D341Med (cell line): ENCODE measurements around the gene LGALS9C.
"Not testable (repeated sequence)": the region's sequence is repeated elsewhere in the genome, so short reads cannot be mapped to it uniquely, and the experiment has no call there.

ENCODE experiments used
- DNase-seq: peaks from one replicate; pipeline ENCODE4 v3.0.0; 2012; ENCODE audit warnings: low spot score

The LGALS9C gene

DNA sequence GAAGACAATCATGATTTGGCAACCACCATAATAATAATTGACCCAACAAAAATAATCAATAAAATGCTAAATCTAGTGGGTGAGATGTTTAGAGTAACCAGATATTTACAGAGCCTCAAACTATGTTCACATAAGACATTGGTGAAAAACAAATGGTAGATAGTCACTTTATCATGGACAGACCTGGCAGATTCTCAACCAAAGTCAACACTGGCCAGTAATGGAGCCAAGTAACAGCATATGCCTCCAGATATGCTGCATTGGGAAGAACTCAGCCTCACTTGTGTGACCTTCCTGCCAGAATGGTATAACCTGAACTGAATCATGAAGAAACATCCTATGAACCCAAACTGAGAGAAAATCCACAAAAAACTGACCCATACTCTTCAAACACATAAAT, 53.8 kb downstream of the LGALS9C start:
- DNase-seq, result not testable (repeated sequence)

DNA sequence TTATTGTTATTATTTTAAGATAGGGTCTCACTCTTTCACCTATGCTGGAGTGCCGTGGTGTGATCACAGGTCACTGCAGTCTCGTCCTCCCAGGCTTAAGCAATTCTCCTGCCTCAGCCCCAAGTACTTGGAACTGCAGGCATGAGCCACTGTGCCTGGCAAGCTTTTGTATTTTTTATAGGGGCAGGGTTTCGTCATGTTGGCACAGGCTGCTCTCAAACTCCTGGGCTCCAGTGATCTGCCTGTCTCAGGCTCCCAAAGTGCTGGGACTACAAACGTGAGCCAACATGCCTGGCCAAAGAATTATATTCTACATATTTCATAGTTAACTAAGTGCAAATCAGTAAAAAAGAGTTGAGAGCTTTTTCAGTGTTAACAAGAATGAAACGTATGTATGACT, 65.6 kb downstream of the LGALS9C start:
- DNase-seq, result not testable (repeated sequence)

DNA sequence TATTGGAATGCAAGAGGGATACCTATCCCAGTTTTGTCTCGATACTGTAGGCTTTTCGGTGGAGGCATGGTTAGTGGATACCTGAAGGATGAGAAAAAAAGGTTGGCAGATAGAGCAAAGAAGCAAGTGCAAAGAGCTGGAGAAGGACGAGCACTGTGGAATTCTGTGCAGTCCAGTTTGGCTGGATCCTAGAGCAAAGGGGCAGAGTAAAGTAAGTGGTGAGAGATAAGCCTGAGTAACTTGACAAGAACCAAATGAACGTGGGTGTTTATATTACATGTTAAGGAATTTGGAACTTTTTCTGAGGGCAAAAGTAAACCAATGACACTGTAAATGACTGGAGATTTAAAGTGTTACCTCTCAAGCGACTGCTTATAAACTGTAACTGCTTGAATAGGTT, 66.3 kb downstream of the LGALS9C start:
- DNase-seq, result not testable (repeated sequence)
